Adrenal gland (tissue), 5 donors: ENCODE results near the gene ZP1.

Experiments
- POLR2A ChIP-seq, 2 donors: fragments of 450-650 bp; IDR thresholded peaks; one replicate each; pipeline ENCODE4 v1.6.1; 2017; ENCODE audit warnings: antibody characterized with exemption in 2 of 2, mild to moderate bottlenecking in 2 of 2, moderate library complexity in 1 of 2
- TF ChIP-seq, protein P1 (sequence below), 6 experiments: fragments of 450-650 bp in 4 of 6; fragments of 200-600 bp in 2 of 6; sonication (generic) in 1 of 6; IDR thresholded peaks; 1 replicate in 5 of 6; 2 replicates in 1 of 6; pipeline versions ENCODE4 v1.5.1 to v1.8.0; 2016 to 2021; ENCODE audit warnings: antibody characterized with exemption in 6 of 6, mild to moderate bottlenecking in 2 of 6, moderate library complexity in 1 of 6
- donor health status: DM: no; HTN: no; CAD: no.

DNA sequence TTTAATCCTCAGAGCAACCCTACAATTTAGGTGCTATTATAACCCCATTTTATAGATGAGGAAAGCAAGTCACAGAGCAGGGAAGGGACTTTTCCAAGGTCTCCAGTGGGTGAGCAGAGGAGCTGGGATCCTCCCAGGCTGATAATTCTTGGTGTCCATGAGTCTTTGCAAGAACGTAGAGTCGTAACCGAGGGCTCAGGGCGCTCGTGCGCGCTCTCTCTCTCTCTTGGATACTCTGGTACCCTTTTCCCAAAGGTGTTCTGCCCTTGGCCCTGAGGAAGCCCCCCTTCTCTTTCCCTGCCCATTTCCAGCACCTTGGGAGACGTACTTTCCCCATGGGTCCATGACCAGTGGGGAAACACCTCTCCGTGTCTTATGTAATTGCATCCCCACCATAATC, 5.2 kb upstream of the ZP1 start:
- TF ChIP-seq, protein P1, sequence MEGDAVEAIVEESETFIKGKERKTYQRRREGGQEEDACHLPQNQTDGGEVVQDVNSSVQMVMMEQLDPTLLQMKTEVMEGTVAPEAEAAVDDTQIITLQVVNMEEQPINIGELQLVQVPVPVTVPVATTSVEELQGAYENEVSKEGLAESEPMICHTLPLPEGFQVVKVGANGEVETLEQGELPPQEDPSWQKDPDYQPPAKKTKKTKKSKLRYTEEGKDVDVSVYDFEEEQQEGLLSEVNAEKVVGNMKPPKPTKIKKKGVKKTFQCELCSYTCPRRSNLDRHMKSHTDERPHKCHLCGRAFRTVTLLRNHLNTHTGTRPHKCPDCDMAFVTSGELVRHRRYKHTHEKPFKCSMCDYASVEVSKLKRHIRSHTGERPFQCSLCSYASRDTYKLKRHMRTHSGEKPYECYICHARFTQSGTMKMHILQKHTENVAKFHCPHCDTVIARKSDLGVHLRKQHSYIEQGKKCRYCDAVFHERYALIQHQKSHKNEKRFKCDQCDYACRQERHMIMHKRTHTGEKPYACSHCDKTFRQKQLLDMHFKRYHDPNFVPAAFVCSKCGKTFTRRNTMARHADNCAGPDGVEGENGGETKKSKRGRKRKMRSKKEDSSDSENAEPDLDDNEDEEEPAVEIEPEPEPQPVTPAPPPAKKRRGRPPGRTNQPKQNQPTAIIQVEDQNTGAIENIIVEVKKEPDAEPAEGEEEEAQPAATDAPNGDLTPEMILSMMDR (IDR thresholded peaks at IDR 0.05), result no peak
- TF ChIP-seq POLR2A (IDR thresholded peaks at IDR 0.05), result no peak
